GM18511 (cell line): Measurements from ENCODE around the gene CCL26.
A peak's percentile ranks its signal among the peaks of the same experiment; 100 is the strongest.
"Not testable (repeated sequence)": the region's sequence is repeated elsewhere in the genome, so short reads cannot be mapped to it uniquely, and the experiment has no call there.

Source experiments
- ATAC-seq: cut with Tn5 transposase; IDR thresholded peaks from one replicate; pipeline ENCODE4 v1.9.1; 2021; ENCODE audit warnings: mild to moderate bottlenecking, moderate library complexity; ENCODE audit not compliant: unreplicated experiment

Gene CCL26

DNA sequence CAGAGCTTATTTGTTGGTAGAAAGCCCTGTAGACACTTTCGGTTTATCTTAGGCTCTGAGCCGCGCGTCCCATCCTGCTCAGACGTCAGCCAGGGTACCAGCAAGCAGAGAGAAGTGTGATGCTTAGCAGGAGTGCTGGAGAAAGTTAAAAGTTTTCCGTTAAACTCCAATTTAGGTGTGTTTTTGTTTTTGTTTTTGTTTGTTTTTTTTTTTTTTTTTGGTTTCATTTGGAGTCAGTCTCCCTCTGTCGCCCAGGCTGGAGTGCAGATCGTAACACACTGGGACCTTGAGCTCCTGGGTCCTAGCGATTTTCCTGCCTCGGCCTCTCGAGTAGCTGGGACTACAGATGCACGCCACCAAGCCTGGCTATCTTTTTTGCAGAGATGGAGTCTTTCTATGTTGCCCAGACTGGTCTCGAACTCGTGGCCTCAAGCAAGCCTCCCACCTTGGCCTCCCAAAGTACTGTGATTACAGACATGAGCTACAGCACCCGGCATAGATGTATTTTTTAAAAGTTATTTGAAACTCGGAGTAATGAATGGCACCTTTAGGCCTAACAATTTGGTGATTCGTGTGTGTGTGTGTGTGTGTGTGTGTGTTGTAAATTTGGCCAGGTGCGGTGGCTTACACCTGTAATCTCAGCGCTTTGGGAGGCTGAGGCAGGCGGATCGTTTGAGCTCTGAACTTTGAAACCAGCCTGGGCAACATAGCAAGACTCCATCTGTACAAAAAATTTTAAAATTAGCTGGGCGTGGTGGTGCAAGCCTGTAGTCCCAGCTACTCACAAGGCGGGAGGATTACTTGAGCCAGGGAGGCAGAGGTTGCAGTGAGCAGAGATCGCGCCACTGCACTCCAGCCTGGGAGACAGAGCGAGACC lies 32.0 kb downstream of the CCL26 start:
- peak; percentile 44 for ATAC-seq

- peak; percentile 93 for ATAC-seq
Measured at GRCh38 chr7:75738975-75739795, 32.8 kb downstream of the CCL26 start.

GRCh38 chr7:75738604-75738974 lies 33.4 kb downstream of the CCL26 start, which contains the start of gene HIP1:
TSS of gene HIP1 (minus strand) at chr7:75738941. CDS start at chr7:75738920, 21 bp downstream.
- peak; percentile 10 for ATAC-seq

DNA sequence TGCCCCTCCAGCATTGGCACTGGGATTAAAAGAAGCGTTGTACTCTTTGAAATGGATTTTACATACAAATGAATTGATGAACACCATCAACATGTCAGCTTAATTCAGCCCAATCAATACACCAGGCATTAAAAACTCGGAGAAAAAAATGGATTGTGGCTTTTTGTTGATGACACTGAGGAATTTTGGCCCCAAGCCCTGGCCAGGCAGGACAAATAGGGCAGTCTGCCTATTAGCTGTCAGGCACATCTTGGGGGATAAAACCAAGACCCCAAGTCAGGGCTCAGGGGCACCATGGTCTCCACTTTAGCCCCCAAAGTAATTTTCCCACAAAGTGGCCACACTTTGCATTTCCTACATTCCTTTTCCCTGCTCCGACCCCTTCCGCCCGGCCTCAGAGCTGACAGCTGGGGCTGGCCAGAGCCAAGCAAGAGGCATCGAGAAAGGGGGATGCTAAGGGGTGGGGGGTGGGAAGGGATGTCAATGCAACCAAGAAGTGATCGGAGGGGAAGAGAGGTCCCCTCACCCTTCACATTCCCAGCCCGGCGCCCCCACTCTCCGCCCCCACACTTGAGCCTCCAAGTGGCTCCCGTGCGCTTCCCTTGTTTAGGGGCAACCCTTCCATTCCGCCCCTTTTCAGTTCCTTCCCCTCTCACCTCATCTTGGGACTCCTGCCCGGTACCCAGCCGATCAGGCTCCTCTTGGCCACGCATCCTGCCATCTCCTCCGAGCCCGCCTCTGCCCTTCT lies 34.0 kb downstream of the CCL26 start:
- ATAC-seq, result no peak

GRCh38 chr7:75735581-75736350 lies 36.2 kb downstream of the CCL26 start:
- no peak for ATAC-seq

DNA sequence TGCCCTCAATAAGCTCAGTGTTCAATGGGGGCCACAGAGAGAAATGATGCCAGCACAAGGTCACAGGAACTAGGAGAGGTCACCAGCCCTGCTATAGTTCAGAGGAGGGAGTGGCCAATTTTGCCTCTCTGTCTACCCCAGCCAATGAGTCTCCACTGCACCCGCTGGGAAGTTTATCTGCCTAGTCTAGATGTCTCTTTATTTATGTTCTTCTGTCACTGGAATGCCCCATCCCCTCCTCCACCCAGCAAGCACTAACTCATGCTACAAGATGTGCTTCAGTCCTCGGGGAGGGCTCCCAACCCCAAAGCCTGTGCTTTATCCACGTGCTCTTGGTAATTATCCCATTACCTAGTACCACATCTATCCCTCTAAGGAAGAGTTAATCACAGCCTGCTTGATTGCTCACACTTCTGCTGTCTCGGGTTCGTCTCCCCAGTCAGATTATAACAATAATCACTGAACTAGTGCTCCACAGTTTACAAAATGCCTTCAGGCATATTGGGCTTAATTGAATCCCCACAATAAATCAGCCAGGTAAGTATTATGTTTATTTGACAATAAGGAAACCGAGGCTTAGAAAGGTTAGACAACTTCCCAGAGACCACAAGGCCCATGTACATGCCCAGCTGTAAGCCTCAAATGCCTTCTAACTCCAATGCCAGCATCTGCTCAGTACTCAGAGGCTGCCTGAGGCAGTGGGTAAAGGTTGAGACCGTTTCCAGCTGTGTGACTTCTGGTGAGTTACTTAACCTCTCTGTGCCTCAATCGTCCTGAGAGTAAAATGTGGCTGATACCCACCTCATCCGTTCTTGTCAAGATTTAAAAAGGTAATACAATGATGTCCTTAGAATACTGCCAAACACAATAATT lies 37.2 kb downstream of the CCL26 start:
- no peak for ATAC-seq

DNA sequence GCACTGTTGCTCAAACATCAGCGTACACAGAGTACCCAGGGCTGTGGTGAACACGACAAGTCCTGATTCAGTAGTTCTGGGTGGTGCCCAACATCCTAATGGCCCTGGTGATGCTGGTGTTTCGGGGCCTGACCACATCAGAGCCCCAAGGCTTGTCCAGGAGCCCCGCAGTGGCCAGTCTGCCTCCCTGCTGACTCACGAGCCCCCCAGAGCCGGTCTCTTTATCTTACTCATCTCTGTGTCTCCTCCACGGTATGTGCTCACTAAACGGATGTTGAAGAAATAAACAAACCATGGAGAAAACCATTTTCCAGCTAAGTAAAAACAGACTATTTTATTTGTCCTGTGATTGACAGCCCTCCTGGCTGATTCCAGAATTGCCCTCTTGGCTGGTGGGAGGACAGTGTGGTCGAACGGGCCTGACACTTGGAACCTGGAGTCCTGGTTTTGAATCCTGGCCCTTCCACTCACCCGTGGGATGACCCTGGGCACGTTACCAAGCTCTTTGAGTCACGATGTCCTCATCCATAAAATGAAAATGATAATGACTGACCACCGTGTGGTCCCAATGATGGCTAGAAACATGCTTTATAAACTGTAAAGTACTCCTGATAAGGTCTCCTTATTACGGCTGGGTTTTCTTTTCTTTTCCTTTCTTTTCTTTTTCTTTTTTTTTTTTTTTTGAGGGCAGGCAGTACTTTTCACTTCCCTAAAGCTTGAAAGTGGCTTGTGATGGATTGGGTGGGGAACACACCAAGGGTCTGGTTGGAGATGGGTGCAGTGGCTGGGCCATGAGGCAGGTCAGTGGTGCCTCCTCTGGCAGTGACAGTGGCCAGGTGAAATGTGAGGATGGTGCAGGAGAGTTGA lies 39.0 kb downstream of the CCL26 start:
- ATAC-seq, result no peak

GRCh38 chr7:75732016-75732521 lies 39.9 kb downstream of the CCL26 start:
- no peak for ATAC-seq

- ATAC-seq, result no peak
Measured at GRCh38 chr7:75729851-75730274, 42.1 kb downstream of the CCL26 start.

GRCh38 chr7:75727881-75728593 lies 44.0 kb downstream of the CCL26 start:
- no peak for ATAC-seq

DNA sequence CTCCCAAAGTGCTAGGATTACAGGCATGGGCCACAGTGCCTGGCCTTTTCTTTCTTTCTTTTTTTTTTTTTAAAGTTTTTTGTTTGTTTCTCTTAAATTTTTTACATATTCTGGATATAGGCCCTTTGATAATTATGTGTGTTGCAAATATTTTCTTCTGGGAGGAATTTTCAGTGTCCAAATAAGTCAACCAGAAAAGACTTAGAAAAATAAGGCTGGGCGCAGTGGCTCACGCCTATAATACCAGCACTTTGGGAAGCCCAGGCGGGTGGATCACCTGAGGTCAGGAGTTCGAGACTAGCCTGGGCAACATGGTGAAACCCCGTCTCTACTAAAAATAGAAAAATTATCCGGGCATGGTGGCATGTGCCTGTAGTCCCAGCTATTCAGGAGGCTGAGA lies 44.7 kb downstream of the CCL26 start:
- ATAC-seq, result not testable (repeated sequence)

GRCh38 chr7:75725306-75725705 lies 46.7 kb downstream of the CCL26 start:
- ATAC-seq, result no peak

DNA sequence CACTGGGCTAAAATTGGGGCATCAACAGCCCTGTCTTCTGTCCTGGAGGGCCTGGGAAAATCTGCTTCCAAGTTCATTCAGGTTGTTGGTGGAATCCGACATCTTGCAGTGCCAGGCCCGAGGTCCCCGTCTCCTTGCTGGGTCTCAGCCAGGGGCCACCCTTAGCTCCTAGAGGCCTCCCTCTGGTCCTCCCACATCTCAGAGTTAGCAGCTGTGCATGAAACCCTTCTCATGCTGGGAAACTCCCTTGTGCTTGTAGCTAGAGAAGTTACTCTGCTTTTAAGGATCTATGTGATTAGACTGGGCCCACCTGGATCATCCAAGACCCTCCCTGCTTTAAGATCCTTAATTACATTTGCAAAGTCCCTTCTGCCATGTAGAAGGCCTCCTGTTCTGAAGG lies 48.6 kb downstream of the CCL26 start:
- ATAC-seq, result no peak

DNA sequence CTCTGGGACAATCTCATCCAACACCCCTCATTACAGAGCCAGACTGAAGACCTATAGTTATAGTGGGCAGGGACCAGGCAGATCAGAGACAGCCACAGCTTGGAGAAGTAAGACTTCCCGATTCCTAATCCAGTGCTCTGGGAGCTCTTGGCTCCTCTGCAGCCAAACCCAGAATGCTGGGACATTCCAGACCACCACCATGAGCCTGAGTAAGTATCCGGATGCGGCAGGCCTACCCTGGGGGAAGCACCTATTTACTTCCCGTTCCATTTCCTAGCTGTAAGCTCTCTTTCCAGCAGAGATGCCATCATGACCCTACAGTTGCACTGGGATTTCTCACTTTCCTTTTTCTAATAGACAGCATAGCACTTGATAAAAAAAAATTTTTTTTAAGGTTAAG lies 49.6 kb downstream of the CCL26 start:
- ATAC-seq, result no peak

GRCh38 chr7:75721922-75722321 lies 50.1 kb downstream of the CCL26 start:
- ATAC-seq, result not testable (repeated sequence)

GRCh38 chr7:75721426-75721825 lies 50.6 kb downstream of the CCL26 start:
- ATAC-seq, result no peak

GRCh38 chr7:75719626-75720025 lies 52.4 kb downstream of the CCL26 start:
- no peak for ATAC-seq
